Neural cell (in vitro differentiated cells): ENCODE data around the gene MBNL2. TPM values are rescaled to one million over a fixed set of nuclear protein-coding genes. Genes with fewer than 3 reads are reported as not detected.

ENCODE experiments used
- H2AFZ ChIP-seq: fragments of 200-600, 300-800 bp; sonication (generic), shearing (Covaris generic); 2 replicates; pipeline ENCODE4 v1.6.0; 2014; ENCODE audit warnings: low read depth, mild to moderate bottlenecking, antibody characterized with exemption, low read length, moderate library complexity
- H3F3A ChIP-seq: fragments of 200-600 bp; shearing (Covaris generic); 2 replicates; pipeline ENCODE4 v1.6.1; 2016; ENCODE audit warnings: mild to moderate bottlenecking, moderate library complexity, mixed read lengths, antibody characterized with exemption, low read length; ENCODE audit not compliant: insufficient read depth, poor library complexity, severe bottlenecking
- H3K27ac ChIP-seq: fragments of 200-600, 300-800 bp; sonication (generic), shearing (Covaris generic); 2 replicates; pipeline ENCODE4 v1.5.1; 2014; ENCODE audit warnings: mild to moderate bottlenecking, low read length, moderate library complexity
- H3K27me3 ChIP-seq: fragments of 300-800, 200-600 bp; sonication (generic), shearing (Covaris generic); 2 replicates; pipeline ENCODE4 v1.6.0; 2014; ENCODE audit warnings: mild to moderate bottlenecking, low read depth, low read length, moderate library complexity; ENCODE audit not compliant: insufficient read depth
- H3K36me3 ChIP-seq: fragments of 300-800, 200-600 bp; sonication (generic), shearing (Covaris generic); 2 replicates; pipeline ENCODE4 v1.5.1; 2014; ENCODE audit warnings: mild to moderate bottlenecking, antibody characterized with exemption, low read length, moderate library complexity; ENCODE audit not compliant: insufficient read depth
- H3K4me2 ChIP-seq: fragments of 300-800, 200-600 bp; sonication (generic), shearing (Covaris generic); 2 replicates; pipeline ENCODE4 v1.6.0; 2014; ENCODE audit warnings: mild to moderate bottlenecking, low read length
- H3K4me3 ChIP-seq: fragments of 300-800, 200-600 bp; sonication (generic), shearing (Covaris generic); 2 replicates; pipeline ENCODE4 v1.5.1; 2014; ENCODE audit warnings: mild to moderate bottlenecking, low read length, moderate library complexity
- H3K79me2 ChIP-seq: fragments of 200-600 bp; shearing (Covaris generic); replicated peaks from 2 replicates; pipeline ENCODE4 v1.6.0; 2014; ENCODE audit warnings: mild to moderate bottlenecking, low read length, moderate library complexity; ENCODE audit not compliant: insufficient read depth
- H3K9ac ChIP-seq: fragments of 300-800, 200-600 bp; sonication (generic), shearing (Covaris generic); 2 replicates; pipeline ENCODE4 v1.6.1; 2016; ENCODE audit warnings: mild to moderate bottlenecking, low read length, mixed read lengths
- H3K9me2 ChIP-seq: fragments of 200-600 bp; shearing (Covaris generic); 2 replicates; pipeline ENCODE4 v1.6.1; 2016; ENCODE audit warnings: mild to moderate bottlenecking, low read length, mixed read lengths; ENCODE audit not compliant: insufficient read depth
- H3K9me3 ChIP-seq: fragments of 200-600, 300-800 bp; sonication (generic), shearing (Covaris generic); 2 replicates; pipeline ENCODE4 v1.6.1; 2016; ENCODE audit warnings: mild to moderate bottlenecking, mixed run types, low read length, moderate library complexity, mixed read lengths
- H4K20me1 ChIP-seq: fragments of 200-600 bp; shearing (Covaris generic); 2 replicates; pipeline ENCODE4 v1.6.1; 2016; ENCODE audit warnings: mild to moderate bottlenecking, mixed run types; ENCODE audit not compliant: insufficient read depth
- EP300 ChIP-seq: fragments of 450-650 bp; conservative IDR thresholded peaks from 2 replicates; pipeline ENCODE4 v1.6.1; 2014; ENCODE audit warnings: antibody characterized with exemption, mild to moderate bottlenecking, moderate library complexity; ENCODE audit not compliant: poor library complexity, severe bottlenecking
- EZH2 ChIP-seq: fragments of 200-600, 300-800 bp; shearing (Covaris generic), sonication (generic); IDR thresholded peaks from 2 replicates; pipeline ENCODE4 v1.6.1; 2014; ENCODE audit warnings: antibody characterized with exemption, low read length, borderline replicate concordance, mild to moderate bottlenecking; ENCODE audit not compliant: insufficient read depth, poor library complexity, severe bottlenecking
- MXI1 ChIP-seq: fragments of 450-650 bp; conservative IDR thresholded peaks from 2 replicates; pipeline ENCODE4 v1.6.1; 2014; ENCODE audit warnings: antibody characterized with exemption, mild to moderate bottlenecking; ENCODE audit not compliant: poor library complexity, severe bottlenecking
- POLR2AphosphoS5 ChIP-seq: IDR thresholded peaks from 2 replicates; pipeline ENCODE4 v1.6.1; 2012
- RAD21 ChIP-seq: fragments of 450-650 bp; conservative IDR thresholded peaks from 2 replicates; pipeline ENCODE4 v1.6.1; 2014; ENCODE audit warnings: antibody characterized with exemption, mild to moderate bottlenecking, moderate library complexity
- SMC3 ChIP-seq: fragments of 450-650 bp; conservative IDR thresholded peaks from 2 replicates; pipeline ENCODE4 v1.6.1; 2014; ENCODE audit warnings: antibody characterized with exemption, mild to moderate bottlenecking, moderate library complexity; ENCODE audit not compliant: poor library complexity
- TAF1 ChIP-seq: IDR thresholded peaks from 2 replicates; pipeline ENCODE4 v1.6.1; 2012; ENCODE audit warnings: low read depth
- polyA plus RNA-seq: library from polyadenylated mRNA; depleted of rRNA; stranded (reverse); fragments of >200 nt; gene quantifications from 2 replicates; pipeline ENCODE4 v1.2.3, GENCODE V29; 2014
- TF ChIP-seq, protein P1 (sequence below): fragments of 450-650 bp; IDR thresholded peaks from 2 replicates; pipeline ENCODE4 v1.5.1; 2014; ENCODE audit warnings: antibody characterized with exemption, mild to moderate bottlenecking, moderate library complexity; ENCODE audit not compliant: poor library complexity, severe bottlenecking
- TF ChIP-seq, protein P2 (sequence below): IDR thresholded peaks from 2 replicates; pipeline ENCODE4 v1.6.1; 2012; ENCODE audit warnings: borderline replicate concordance

The MBNL2 gene
- polyA plus RNA-seq, 1 donor from 2014 or later: 4.3 TPM

DNA sequence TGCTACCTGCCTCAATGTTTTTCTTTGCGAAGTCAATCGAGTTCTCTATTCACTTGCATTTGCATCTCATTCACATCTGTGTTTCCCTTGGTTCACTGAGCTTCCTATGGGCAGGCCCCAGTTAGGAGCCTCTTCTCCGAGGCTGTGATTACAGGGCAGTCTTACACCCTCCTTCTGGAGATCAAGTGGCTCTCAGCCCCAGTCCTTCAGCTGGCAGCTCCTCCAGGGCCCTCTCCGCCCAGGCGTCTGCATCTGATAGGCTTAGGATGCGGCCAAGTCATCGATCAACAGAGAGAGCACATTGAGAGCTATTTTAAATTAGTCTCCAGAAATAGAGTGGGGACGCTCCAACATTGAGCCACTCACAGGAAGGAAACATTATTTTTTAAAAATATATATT is 44.2 kb downstream of the MBNL2 start:
- H2AFZ ChIP-seq: no peak overlapping the region
- no peaks in the 10 kb centered on the region for H3F3A ChIP-seq
- no peak for TF ChIP-seq POLR2AphosphoS5
- TF ChIP-seq MXI1: no peak
- TF ChIP-seq, protein P1, sequence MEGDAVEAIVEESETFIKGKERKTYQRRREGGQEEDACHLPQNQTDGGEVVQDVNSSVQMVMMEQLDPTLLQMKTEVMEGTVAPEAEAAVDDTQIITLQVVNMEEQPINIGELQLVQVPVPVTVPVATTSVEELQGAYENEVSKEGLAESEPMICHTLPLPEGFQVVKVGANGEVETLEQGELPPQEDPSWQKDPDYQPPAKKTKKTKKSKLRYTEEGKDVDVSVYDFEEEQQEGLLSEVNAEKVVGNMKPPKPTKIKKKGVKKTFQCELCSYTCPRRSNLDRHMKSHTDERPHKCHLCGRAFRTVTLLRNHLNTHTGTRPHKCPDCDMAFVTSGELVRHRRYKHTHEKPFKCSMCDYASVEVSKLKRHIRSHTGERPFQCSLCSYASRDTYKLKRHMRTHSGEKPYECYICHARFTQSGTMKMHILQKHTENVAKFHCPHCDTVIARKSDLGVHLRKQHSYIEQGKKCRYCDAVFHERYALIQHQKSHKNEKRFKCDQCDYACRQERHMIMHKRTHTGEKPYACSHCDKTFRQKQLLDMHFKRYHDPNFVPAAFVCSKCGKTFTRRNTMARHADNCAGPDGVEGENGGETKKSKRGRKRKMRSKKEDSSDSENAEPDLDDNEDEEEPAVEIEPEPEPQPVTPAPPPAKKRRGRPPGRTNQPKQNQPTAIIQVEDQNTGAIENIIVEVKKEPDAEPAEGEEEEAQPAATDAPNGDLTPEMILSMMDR: no peak
- no peak for TF ChIP-seq RAD21
- TF ChIP-seq, protein P2, sequence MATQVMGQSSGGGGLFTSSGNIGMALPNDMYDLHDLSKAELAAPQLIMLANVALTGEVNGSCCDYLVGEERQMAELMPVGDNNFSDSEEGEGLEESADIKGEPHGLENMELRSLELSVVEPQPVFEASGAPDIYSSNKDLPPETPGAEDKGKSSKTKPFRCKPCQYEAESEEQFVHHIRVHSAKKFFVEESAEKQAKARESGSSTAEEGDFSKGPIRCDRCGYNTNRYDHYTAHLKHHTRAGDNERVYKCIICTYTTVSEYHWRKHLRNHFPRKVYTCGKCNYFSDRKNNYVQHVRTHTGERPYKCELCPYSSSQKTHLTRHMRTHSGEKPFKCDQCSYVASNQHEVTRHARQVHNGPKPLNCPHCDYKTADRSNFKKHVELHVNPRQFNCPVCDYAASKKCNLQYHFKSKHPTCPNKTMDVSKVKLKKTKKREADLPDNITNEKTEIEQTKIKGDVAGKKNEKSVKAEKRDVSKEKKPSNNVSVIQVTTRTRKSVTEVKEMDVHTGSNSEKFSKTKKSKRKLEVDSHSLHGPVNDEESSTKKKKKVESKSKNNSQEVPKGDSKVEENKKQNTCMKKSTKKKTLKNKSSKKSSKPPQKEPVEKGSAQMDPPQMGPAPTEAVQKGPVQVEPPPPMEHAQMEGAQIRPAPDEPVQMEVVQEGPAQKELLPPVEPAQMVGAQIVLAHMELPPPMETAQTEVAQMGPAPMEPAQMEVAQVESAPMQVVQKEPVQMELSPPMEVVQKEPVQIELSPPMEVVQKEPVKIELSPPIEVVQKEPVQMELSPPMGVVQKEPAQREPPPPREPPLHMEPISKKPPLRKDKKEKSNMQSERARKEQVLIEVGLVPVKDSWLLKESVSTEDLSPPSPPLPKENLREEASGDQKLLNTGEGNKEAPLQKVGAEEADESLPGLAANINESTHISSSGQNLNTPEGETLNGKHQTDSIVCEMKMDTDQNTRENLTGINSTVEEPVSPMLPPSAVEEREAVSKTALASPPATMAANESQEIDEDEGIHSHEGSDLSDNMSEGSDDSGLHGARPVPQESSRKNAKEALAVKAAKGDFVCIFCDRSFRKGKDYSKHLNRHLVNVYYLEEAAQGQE: no peak
- no peak for TF ChIP-seq TAF1
- no peak for TF ChIP-seq EZH2
- TF ChIP-seq EP300: no peak
- no peak for TF ChIP-seq SMC3
- H3K9me3 ChIP-seq: no peaks in the 10 kb centered on the region
- H3K4me3 ChIP-seq: no peak overlapping the region
- no peaks in the 10 kb centered on the region for H3K9me2 ChIP-seq
- H4K20me1 ChIP-seq: no peaks in the 10 kb centered on the region
- H3K36me3 ChIP-seq: no peaks in the 10 kb centered on the region
- H3K9ac ChIP-seq: no peak overlapping the region
- no peak overlapping the region for H3K4me2 ChIP-seq
- H3K79me2 ChIP-seq: no peaks in the 10 kb centered on the region
- no peaks in the 10 kb centered on the region for H3K27me3 ChIP-seq
- H3K27ac ChIP-seq: no peak overlapping the region

DNA sequence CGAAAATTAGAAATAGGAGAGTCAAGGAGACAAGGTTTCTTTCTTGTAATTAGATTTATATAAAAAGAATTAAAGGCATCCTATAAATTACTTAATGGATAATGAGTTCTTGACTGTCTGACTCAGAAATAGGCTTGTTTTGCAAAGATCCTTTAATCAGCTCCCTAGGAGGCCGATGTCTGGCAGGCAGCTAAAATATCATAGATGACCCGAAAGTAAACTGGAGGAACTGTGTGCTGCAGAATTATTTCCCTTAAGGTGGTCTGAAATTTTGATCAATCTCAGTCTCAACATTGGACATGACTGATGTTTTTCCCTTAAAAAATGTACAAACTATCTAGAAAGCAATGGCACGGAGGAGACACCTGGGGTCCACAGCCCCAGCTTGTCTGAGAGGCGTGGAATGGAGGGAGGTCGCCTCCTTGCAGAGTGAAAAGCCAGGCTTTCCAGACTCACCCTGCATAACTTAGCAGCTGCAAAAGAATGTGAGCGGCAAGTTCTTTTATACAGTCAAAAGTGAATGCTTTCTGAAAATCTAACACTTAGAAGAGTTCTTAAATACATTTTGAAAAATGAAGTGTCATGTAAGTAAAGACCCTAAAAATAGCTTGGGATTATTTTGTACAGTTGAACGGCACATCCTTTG is 44.8 kb downstream of the MBNL2 start:
- Histone ChIP-seq H3K9me3 (no peaks in the 10 kb centered on the region), H2AFZ (no peak overlapping the region), H3K79me2 (no peaks in the 10 kb centered on the region), H3K27ac (no peak overlapping the region), H3K27me3 (no peaks in the 10 kb centered on the region), H3F3A (no peaks in the 10 kb centered on the region), H3K4me2 (no peak overlapping the region), H3K4me3 (no peak overlapping the region), H3K9ac (no peak overlapping the region), H3K9me2 (no peaks in the 10 kb centered on the region), H3K36me3 (no peaks in the 10 kb centered on the region), H4K20me1 (no peaks in the 10 kb centered on the region)
- TF ChIP-seq TAF1 (no peak), SMC3 (no peak), RAD21 (no peak), EZH2 (no peak), EP300 (no peak), MXI1 (no peak), POLR2AphosphoS5 (no peak)
- TF ChIP-seq, protein P2: no peak
- TF ChIP-seq, protein P1: no peak
